GM19438 (cell line): ENCODE results near the gene NOTUM.
"Not testable (repeated sequence)": the region's sequence is repeated elsewhere in the genome, so short reads cannot be mapped to it uniquely, and the experiment has no call there.

Source experiments
- ATAC-seq: cut with Tn5 transposase; IDR thresholded peaks from one replicate; pipeline ENCODE4 v1.9.1; 2021; ENCODE audit warnings: low read depth; ENCODE audit not compliant: unreplicated experiment

NOTUM gene

GRCh38 chr17:81996757-81997441 is 35.9 kb upstream of the NOTUM start:
- ATAC-seq, result no peak

GRCh38 chr17:81996232-81996756 is 35.3 kb upstream of the NOTUM start:
- no peak for ATAC-seq

GRCh38 chr17:81995463-81996231 is 34.7 kb upstream of the NOTUM start:
- no peak for ATAC-seq

GRCh38 chr17:81994593-81995462 is 33.8 kb upstream of the NOTUM start:
- no peak for ATAC-seq

GRCh38 chr17:81993729-81994592 is 33.0 kb upstream of the NOTUM start:
- ATAC-seq, result no peak

GRCh38 chr17:81992306-81993102 is 31.5 kb upstream of the NOTUM start:
- ATAC-seq, result no peak

GRCh38 chr17:81991684-81992305 is 30.8 kb upstream of the NOTUM start:
- no peak for ATAC-seq

- ATAC-seq, result no peak
Measured at GRCh38 chr17:81990836-81991683, 30.1 kb upstream of the NOTUM start.

GRCh38 chr17:81987161-81987770 is 26.3 kb upstream of the NOTUM start:
- no peak for ATAC-seq

GRCh38 chr17:81986606-81987005 is 25.6 kb upstream of the NOTUM start:
- ATAC-seq, result no peak

- no peak for ATAC-seq
Measured at GRCh38 chr17:81984773-81985410, 23.9 kb upstream of the NOTUM start.

- ATAC-seq, result no peak
Measured at GRCh38 chr17:81983639-81984373, 22.8 kb upstream of the NOTUM start.

GRCh38 chr17:81983011-81983638 is 22.1 kb upstream of the NOTUM start:
- no peak for ATAC-seq

- ATAC-seq, result not testable (repeated sequence)
Measured at GRCh38 chr17:81981511-81981910, 20.5 kb upstream of the NOTUM start.

GRCh38 chr17:81980707-81981343 is 19.8 kb upstream of the NOTUM start:
- no peak for ATAC-seq
